OCI-LY7 (cell line): Measurements from ENCODE around the gene DKK2. TPM values are rescaled to one million over a fixed set of nuclear protein-coding genes. Genes with fewer than 3 reads are reported as not detected.
"Not testable (repeated sequence)": the region's sequence is repeated elsewhere in the genome, so short reads cannot be mapped to it uniquely, and the experiment has no call there.

Experiments used
- BruUV-seq: library from RNA; stranded (reverse); fragments of 400-500 nt; replicated peaks from 2 replicates; lab custom pipeline; 2021; lab: Mats Ljungman, UMichigan
- CTCF ChIA-PET: fragments of 300-600 bp; sonication (Branson Sonifier 250); formaldehyde crosslinking; loops from one replicate; lab custom pipeline; 2022; ENCODE audit warnings: antibody characterized with exemption; ENCODE audit not compliant: unreplicated experiment; lab: Charles Lee
- POLR2A ChIA-PET: fragments of 300-600 bp; sonication (Branson Sonifier 250); formaldehyde crosslinking; loops from one replicate; lab custom pipeline; 2022; ENCODE audit warnings: antibody characterized with exemption; lab: Charles Lee
- DNase-seq: peaks from one replicate; pipeline ENCODE4 v3.0.0-alpha.2; 2015; ENCODE audit warnings: low spot score
- H2AFZ ChIP-seq: fragments of 200-600 bp; sonication (generic), shearing (Covaris generic); 2 replicates; pipeline ENCODE4 v1.6.1; 2014; ENCODE audit warnings: mild to moderate bottlenecking, antibody characterized with exemption, low read length, moderate library complexity
- H3K27ac ChIP-seq: fragments of 200-600 bp; sonication (generic); 2 replicates; pipeline ENCODE4 v1.5.1; 2014; ENCODE audit warnings: mixed run types, low read depth, mild to moderate bottlenecking, moderate library complexity, low read length, inconsistent platforms; ENCODE audit not compliant: poor library complexity, severe bottlenecking
- H3K36me3 ChIP-seq: fragments of 200-600 bp; sonication (generic); 2 replicates; pipeline ENCODE4 v1.6.1; 2014; ENCODE audit warnings: mild to moderate bottlenecking, antibody characterized with exemption, low read length, moderate library complexity, mixed read lengths; ENCODE audit not compliant: insufficient read depth
- H3K4me1 ChIP-seq: fragments of 200-600 bp; sonication (generic); 2 replicates; pipeline ENCODE4 v1.5.1; 2014; ENCODE audit warnings: mild to moderate bottlenecking, low read length; ENCODE audit not compliant: insufficient read depth, poor library complexity, severe bottlenecking
- H3K4me2 ChIP-seq: fragments of 200-600 bp; sonication (generic); 2 replicates; pipeline ENCODE4 v1.6.1; 2014; ENCODE audit warnings: mild to moderate bottlenecking, low read length
- H3K4me3 ChIP-seq: fragments of 200-600 bp; sonication (generic); 2 replicates; pipeline ENCODE4 v1.5.1; 2014; ENCODE audit warnings: mild to moderate bottlenecking, low read depth, low read length; ENCODE audit not compliant: poor library complexity, severe bottlenecking
- H3K79me2 ChIP-seq: fragments of 200-600 bp; sonication (generic); 2 replicates; pipeline ENCODE4 v1.6.1; 2016; ENCODE audit warnings: low read depth, mild to moderate bottlenecking, low read length, moderate library complexity, mixed read lengths; ENCODE audit not compliant: insufficient read depth
- H3K9me2 ChIP-seq: fragments of 200-600 bp; sonication (generic); 2 replicates; pipeline ENCODE4 v1.6.1; 2016; ENCODE audit warnings: mild to moderate bottlenecking, low read length, mixed read lengths; ENCODE audit not compliant: insufficient read depth
- H3K9me3 ChIP-seq: fragments of 200-600 bp; sonication (generic); 2 replicates; pipeline ENCODE4 v1.6.1; 2014; ENCODE audit warnings: mild to moderate bottlenecking, mixed run types, low read length, mixed read lengths
- H4K20me1 ChIP-seq: fragments of 200-600 bp; sonication (generic); 2 replicates; pipeline ENCODE4 v1.6.1; 2014; ENCODE audit warnings: mild to moderate bottlenecking, antibody characterized with exemption, low read length, moderate library complexity, mixed read lengths; ENCODE audit not compliant: insufficient read depth
- CTCF ChIP-seq: fragments of 200-600 bp; sonication (generic); conservative IDR thresholded peaks from 2 replicates; pipeline ENCODE4 v1.5.1; 2014; ENCODE audit warnings: mild to moderate bottlenecking, antibody characterized with exemption, low read length, moderate library complexity, mixed read lengths
- EZH2phosphoT487 ChIP-seq: fragments of 200-600 bp; sonication (generic); IDR thresholded peaks from 2 replicates; pipeline ENCODE4 v1.6.1; 2018; ENCODE audit warnings: low read depth, borderline replicate concordance, mild to moderate bottlenecking, mixed run types, antibody characterized with exemption, low read length, moderate library complexity, mixed read lengths
- intact Hi-C: fragments of 100-400 bp; cut with micrococcal nuclease; formaldehyde crosslinking; loops from one replicate; pipeline ENCODE4 v1.10.0; 2022; ENCODE audit not compliant: unreplicated experiment
- total RNA-seq, 2 experiments: library from RNA; depleted of rRNA in 1 of 2; stranded (reverse); fragments of >200 nt in 1 of 2; shearing (Covaris generic) in 1 of 2; gene quantifications; 2 replicates each; pipeline ENCODE4 v1.2.3, GENCODE V29; 2014 to 2022

Gene DKK2
- total RNA-seq, 2 experiments from 2014 or later = not detected

- no TSS peak for BruUV-seq
- no peak for DNase-seq
These were observed 106.9 kb downstream of the DKK2 start for GRCh38 chr4:106929248-106929647.

GRCh38 chr4:106914223-106914622 lies 121.9 kb downstream of the DKK2 start:
- no peaks in the 10 kb centered on the region for H3K79me2 ChIP-seq
- ChIA-PET CTCF (no interaction called here), POLR2A (no interaction called here)
- H3K9me2 ChIP-seq = no peaks in the 10 kb centered on the region
- H3K4me1 ChIP-seq = no peaks in the 10 kb centered on the region
- no peak for DNase-seq
- intact Hi-C loops = no loop called here
- H4K20me1 ChIP-seq = no peaks in the 10 kb centered on the region
- H3K27ac ChIP-seq = no peak overlapping the region
- no TSS peak for BruUV-seq
- no peaks in the 10 kb centered on the region for H3K9me3 ChIP-seq
- TF ChIP-seq EZH2phosphoT487 = no peak
- no peak for TF ChIP-seq CTCF
- no peak overlapping the region for H2AFZ ChIP-seq
- H3K4me3 ChIP-seq = no peak overlapping the region
- H3K36me3 ChIP-seq = no peaks in the 10 kb centered on the region
- H3K4me2 ChIP-seq = no peak overlapping the region

More at GRCh38 chr4:106929248-106929647, 106.9 kb downstream of the DKK2 start:
- H3K36me3 ChIP-seq = no peaks in the 10 kb centered on the region
- no peak overlapping the region for H3K4me3 ChIP-seq
- intact Hi-C loops = no loop called here
- TF ChIP-seq EZH2phosphoT487 = no peak
- no peak for TF ChIP-seq CTCF
- no peaks in the 10 kb centered on the region for H3K9me2 ChIP-seq
- POLR2A ChIA-PET = no interaction called here
- H3K79me2 ChIP-seq = no peaks in the 10 kb centered on the region
- CTCF ChIA-PET = interaction anchor here (0.6 kb wide), 1 partner anchor 1582 kb away, joined by 3 read pairs; no protein-coding TSS in a partner anchor
- H3K4me2 ChIP-seq = no peak overlapping the region
- H3K27ac ChIP-seq = no peak overlapping the region
- H3K9me3 ChIP-seq = no peaks in the 10 kb centered on the region
- H3K4me1 ChIP-seq = no peaks in the 10 kb centered on the region
- no peaks in the 10 kb centered on the region for H4K20me1 ChIP-seq
- no peak overlapping the region for H2AFZ ChIP-seq

- Histone ChIP-seq H3K9me2 (no peaks in the 10 kb centered on the region), H3K27ac (no peak overlapping the region), H2AFZ (no peak overlapping the region), H4K20me1 (no peaks in the 10 kb centered on the region), H3K4me3 (no peak overlapping the region), H3K9me3 (no peaks in the 10 kb centered on the region), H3K36me3 (no peaks in the 10 kb centered on the region), H3K4me2 (no peak overlapping the region), H3K4me1 (no peaks in the 10 kb centered on the region), H3K79me2 (no peaks in the 10 kb centered on the region)
- TF ChIP-seq CTCF (no peak), EZH2phosphoT487 (no peak)
- CTCF ChIA-PET = no interaction called here
- no TSS peak for BruUV-seq
- POLR2A ChIA-PET = no interaction called here
- intact Hi-C loops = no loop called here
- no peak for DNase-seq
These were observed 126.5 kb downstream of the DKK2 start for GRCh38 chr4:106909486-106910188.

GRCh38 chr4:106908049-106908448 lies 128.1 kb downstream of the DKK2 start:
- H4K20me1 ChIP-seq, BruUV-seq, H3K4me2 ChIP-seq, POLR2A ChIA-PET, H3K4me3 ChIP-seq, CTCF ChIA-PET, H3K4me1 ChIP-seq, H3K27ac ChIP-seq, H3K9me2 ChIP-seq, H3K36me3 ChIP-seq, H2AFZ ChIP-seq, intact Hi-C loops, DNase-seq, H3K79me2 ChIP-seq, H3K9me3 ChIP-seq: not testable (repeated sequence)
